Activated CD4-positive, alpha-beta T cell treated with anti-CD3 and anti-CD28 coated beads for 36 hours (primary cell): ENCODE measurements around the gene DAAM2. TPM values are rescaled to one million over a fixed set of nuclear protein-coding genes. Genes with fewer than 3 reads are reported as not detected.

Source experiments
- ATAC-seq: fragments of 200-7000 bp; cut with Tn5 transposase; one replicate; pipeline ENCODE4 v1.10.0; 2021; ENCODE audit warnings: mild to moderate bottlenecking, moderate library complexity
- CTCF ChIA-PET: fragments of 350-600 bp; sonication (Branson Sonifier 250); formaldehyde crosslinking; loops from one replicate; lab custom pipeline; 2021; ENCODE audit warnings: antibody characterized with exemption; lab: Charles Lee
- POLR2A ChIA-PET: fragments of 350-600 bp; sonication (Branson Sonifier 250); formaldehyde crosslinking; loops from one replicate; lab custom pipeline; 2021; ENCODE audit warnings: antibody characterized with exemption, inconsistent platforms; lab: Charles Lee
- DNase-seq: peaks from one replicate; pipeline ENCODE4 v3.0.0-alpha.2; 2020
- H3K27ac Mint-ChIP-seq: one replicate; pipeline ENCODE4 v1.8.0; 2021; ENCODE audit warnings: mixed read lengths
- H3K27me3 Mint-ChIP-seq: one replicate; pipeline ENCODE4 v1.8.0; 2021; ENCODE audit warnings: mixed read lengths
- H3K36me3 Mint-ChIP-seq: one replicate; pipeline ENCODE4 v1.8.0; 2021; ENCODE audit warnings: low read depth, mixed read lengths
- H3K4me1 Mint-ChIP-seq: one replicate; pipeline ENCODE4 v1.8.0; 2021; ENCODE audit warnings: mixed read lengths
- H3K4me3 Mint-ChIP-seq: one replicate; pipeline ENCODE4 v1.8.0; 2021; ENCODE audit warnings: mild to moderate bottlenecking, moderate library complexity, mixed read lengths
- H3K9me3 Mint-ChIP-seq: one replicate; pipeline ENCODE4 v1.8.0; 2021; ENCODE audit warnings: low read depth, mixed read lengths
- intact Hi-C, 2 experiments: fragments of 100-400 bp; cut with DNase I in 1 of 2; cut with micrococcal nuclease in 1 of 2; formaldehyde crosslinking; loops; one replicate each; pipeline versions ENCODE4 v1.14.2 to v1.15.1; 2022 to 2024; cut with DNase I, micrococcal nuclease
- total RNA-seq, 2 experiments: library from RNA; stranded (reverse); gene quantifications; one replicate each; pipeline ENCODE4 v1.2.3, GENCODE V29; 2021

The DAAM2 gene
- total RNA-seq, 2 experiments from 2014 or later, result not detected

DNA sequence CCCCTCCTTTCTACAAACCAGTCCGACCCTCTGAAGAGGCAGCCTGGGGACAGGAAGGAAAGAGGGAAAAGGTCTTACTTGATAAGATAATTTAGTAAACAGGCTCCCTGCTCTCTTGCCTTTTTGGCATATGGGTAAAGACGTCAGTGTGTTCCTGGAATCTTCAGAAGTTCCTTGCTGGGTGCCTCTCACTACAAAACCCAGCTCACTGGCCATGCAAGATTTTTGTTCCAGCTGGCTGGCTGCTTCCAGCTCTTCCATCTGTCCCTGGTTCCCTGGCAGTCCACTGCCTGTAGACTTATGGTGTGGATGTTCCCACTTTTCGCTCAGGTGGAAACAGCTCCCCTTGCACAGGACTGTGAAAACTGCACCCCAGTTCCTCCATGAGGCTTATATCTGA lies 84.7 kb downstream of the DAAM2 start:
- Mint-ChIP-seq H3K27me3 (no peaks in the 10 kb centered on the region), H3K36me3 (no peaks in the 10 kb centered on the region), H3K9me3 (no peaks in the 10 kb centered on the region), H3K27ac (no peak overlapping the region), H3K4me1 (no peaks in the 10 kb centered on the region), H3K4me3 (no peak overlapping the region)
- ChIA-PET CTCF (no interaction called here), POLR2A (no interaction called here)
- intact Hi-C loops, result no loop called here
- DNase-seq, result no peak
- ATAC-seq, result no peak

DNA sequence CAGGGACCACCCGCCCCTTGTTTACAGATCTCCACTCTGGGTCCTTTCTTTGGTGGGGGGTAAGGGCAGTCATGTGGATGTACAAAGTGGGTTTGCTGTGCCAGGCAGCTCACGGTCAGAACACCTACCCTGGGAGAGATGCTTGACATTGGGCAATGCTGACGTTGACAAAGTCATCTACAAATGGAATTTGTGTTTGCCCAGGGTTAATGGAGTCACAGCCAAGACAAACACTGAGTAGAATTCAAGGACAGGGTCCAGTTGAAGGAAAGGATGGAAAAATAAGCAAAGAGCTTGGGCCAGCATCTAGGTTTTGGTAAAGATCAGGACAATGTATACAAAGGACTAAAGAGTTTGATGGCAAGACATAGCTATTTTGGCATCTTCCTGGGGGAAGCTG lies 87.4 kb downstream of the DAAM2 start:
- intact Hi-C loops, result no loop called here
- no peaks in the 10 kb centered on the region for H3K9me3 Mint-ChIP-seq
- DNase-seq (no peak), ATAC-seq (no peak)
- peaks cover 2% of the 10 kb centered on the region for H3K27me3 Mint-ChIP-seq
- H3K4me1 Mint-ChIP-seq, result no peaks in the 10 kb centered on the region
- ChIA-PET POLR2A (no interaction called here), CTCF (interaction anchor here (1.5 kb wide), 2 partner anchors 14 to 16 kb away, joined by 5 to 6 read pairs; no protein-coding TSS in a partner anchor)
- no peaks in the 10 kb centered on the region for H3K36me3 Mint-ChIP-seq
- H3K27ac Mint-ChIP-seq, result no peak overlapping the region
- H3K4me3 Mint-ChIP-seq, result no peak overlapping the region

DNA sequence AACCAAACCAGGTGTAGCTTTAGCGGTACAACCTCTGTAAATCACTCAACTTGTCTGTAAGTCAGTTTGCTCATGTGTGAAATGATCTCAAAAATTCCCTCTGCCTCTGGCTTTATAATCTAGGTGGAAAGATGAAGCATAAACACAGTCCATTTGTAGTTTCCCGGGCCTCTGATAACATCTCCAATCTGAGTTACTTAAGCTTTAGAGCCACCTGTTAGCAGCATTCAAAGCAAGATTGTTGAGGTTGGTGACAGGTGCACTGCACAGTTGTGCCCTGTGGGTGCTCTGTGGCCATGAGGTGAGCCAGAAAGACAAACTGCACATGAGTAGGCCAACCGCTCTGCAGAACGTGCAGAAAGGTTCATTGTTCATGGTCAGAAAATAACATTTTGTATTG lies 88.4 kb downstream of the DAAM2 start:
- Mint-ChIP-seq H3K9me3 (no peaks in the 10 kb centered on the region), H3K27ac (no peak overlapping the region), H3K4me3 (no peak overlapping the region), H3K36me3 (no peaks in the 10 kb centered on the region), H3K27me3 (peaks cover 2% of the 10 kb centered on the region), H3K4me1 (no peaks in the 10 kb centered on the region)
- intact Hi-C loops, result no loop called here
- CTCF ChIA-PET, result interaction anchor here (0.6 to 1.5 kb wide), 3 partner anchors 9 to 15 kb away, joined by 4 to 6 read pairs (median 5); no protein-coding TSS in a partner anchor
- ATAC-seq (no peak), DNase-seq (no peak)
- POLR2A ChIA-PET, result no interaction called here

DNA sequence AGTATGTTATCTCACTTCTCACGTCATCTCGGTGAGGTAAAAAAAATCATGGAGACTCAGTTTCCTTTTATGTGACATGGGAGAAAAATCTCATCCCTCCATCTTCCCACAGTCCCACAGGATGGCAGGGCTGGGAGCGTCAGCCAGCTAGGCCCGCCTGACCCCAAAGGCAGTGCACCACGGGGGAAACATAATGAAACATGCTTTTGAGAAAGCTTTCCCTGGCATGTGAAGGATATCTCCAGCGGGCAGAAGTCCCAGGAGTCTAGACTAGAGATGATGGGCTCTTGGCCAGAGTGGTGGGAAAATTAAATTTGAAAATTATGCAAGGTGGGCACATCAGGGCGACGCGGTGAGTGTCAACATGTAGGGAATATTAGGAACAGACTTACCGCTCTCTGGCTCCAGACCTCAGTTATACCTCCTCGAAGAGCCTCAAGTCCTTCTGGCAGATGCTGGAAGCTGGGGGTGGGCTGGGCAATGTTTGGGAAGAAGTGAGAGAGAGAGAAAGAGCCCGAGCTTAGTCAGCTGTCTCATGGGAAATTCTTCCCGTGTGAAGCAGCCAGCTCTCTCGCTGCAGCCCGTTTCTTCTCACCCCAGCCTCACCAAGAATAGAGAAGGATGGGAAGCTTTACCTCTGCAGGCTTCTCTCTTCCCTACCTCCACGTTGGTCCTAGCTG lies 89.8 kb downstream of the DAAM2 start:
- H3K36me3 Mint-ChIP-seq, result no peaks in the 10 kb centered on the region
- ATAC-seq, result no peak
- POLR2A ChIA-PET, result no interaction called here
- no peak overlapping the region for H3K4me3 Mint-ChIP-seq
- no peak overlapping the region for H3K27ac Mint-ChIP-seq
- intact Hi-C loops, result no loop called here
- peaks cover 2% of the 10 kb centered on the region for H3K27me3 Mint-ChIP-seq
- no peaks in the 10 kb centered on the region for H3K9me3 Mint-ChIP-seq
- CTCF ChIA-PET, result no interaction called here
- DNase-seq, result no peak
- H3K4me1 Mint-ChIP-seq, result no peaks in the 10 kb centered on the region

DNA sequence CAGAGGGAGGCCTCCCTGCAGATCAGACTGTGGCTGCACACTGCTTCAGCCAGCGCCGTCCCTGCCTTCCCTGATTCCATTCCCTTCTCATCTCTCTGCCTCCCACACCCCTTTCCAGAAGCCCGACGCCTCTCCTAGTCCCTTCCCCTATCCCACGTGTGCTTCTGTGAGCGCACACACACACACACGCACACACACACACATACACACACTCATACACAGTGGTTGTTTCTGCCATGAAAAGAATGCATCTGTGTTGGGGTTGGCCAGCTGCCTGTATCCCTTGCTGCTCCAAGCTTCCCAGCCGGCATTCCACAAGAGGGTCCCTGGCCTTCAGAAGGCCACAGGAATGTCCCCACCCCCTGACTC lies 90.3 kb downstream of the DAAM2 start:
- POLR2A ChIA-PET, result no interaction called here
- Mint-ChIP-seq H3K4me3 (no peak overlapping the region), H3K27ac (no peak overlapping the region), H3K36me3 (no peaks in the 10 kb centered on the region), H3K4me1 (no peaks in the 10 kb centered on the region), H3K27me3 (peaks cover 2% of the 10 kb centered on the region), H3K9me3 (no peaks in the 10 kb centered on the region)
- ATAC-seq (no peak), DNase-seq (no peak)
- CTCF ChIA-PET, result no interaction called here
- intact Hi-C loops, result no loop called here

DNA sequence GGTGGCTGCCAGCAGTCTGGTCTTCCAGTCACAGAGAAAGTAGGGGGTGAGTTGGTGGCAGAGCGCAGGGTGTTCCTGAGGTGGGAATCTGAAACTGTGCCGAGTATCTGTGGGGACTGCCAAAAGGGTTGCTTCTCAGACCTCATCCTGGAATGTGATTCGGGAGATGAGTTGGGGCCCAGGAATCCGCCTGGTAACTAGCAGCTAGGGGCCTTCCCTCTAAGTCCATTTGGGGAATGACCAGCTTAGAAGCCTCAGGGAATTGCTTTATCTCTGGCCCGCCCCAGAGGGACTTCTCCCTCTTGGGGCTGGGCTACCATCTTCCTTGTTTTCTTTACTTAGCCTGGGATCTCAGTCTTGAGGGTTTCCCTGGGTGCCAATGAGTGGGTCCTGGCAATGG lies 92.5 kb downstream of the DAAM2 start:
- no peak overlapping the region for H3K4me3 Mint-ChIP-seq
- no peaks in the 10 kb centered on the region for H3K36me3 Mint-ChIP-seq
- H3K9me3 Mint-ChIP-seq, result no peaks in the 10 kb centered on the region
- POLR2A ChIA-PET, result no interaction called here
- DNase-seq (no peak), ATAC-seq (no peak)
- no peaks in the 10 kb centered on the region for H3K4me1 Mint-ChIP-seq
- H3K27me3 Mint-ChIP-seq, result peaks cover 2% of the 10 kb centered on the region
- CTCF ChIA-PET, result interaction anchor here (0.7 kb wide), 1 partner anchor 10 kb away, joined by 3 read pairs; no protein-coding TSS in a partner anchor
- intact Hi-C loops, result no loop called here
- no peak overlapping the region for H3K27ac Mint-ChIP-seq

DNA sequence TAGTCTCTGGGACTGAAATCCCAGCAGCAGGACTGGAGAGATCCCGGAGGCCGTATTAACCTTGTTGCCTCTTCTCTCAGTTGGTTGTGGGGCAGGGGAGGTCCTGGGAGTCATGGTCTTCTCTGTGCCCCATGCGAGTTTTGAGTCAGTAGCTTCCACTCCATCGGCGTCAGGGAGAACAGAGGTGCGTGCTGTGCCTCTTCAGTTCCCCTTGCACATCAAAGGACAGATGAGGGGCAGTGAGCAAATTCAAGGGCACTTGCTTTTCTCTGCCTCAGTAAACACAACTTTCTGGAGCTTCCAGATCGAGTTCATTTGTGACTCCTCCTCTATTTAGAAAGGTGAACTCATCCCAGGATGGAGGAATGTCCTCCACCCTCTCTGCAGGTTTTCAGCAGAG lies 93.5 kb downstream of the DAAM2 start:
- intact Hi-C loops, result no loop called here
- ChIA-PET CTCF (no interaction called here), POLR2A (no interaction called here)
- Mint-ChIP-seq H3K9me3 (no peaks in the 10 kb centered on the region), H3K4me1 (no peaks in the 10 kb centered on the region), H3K27ac (no peak overlapping the region), H3K36me3 (no peaks in the 10 kb centered on the region), H3K27me3 (peaks cover 2% of the 10 kb centered on the region), H3K4me3 (no peak overlapping the region)
- no peak for DNase-seq
- ATAC-seq, result no peak

DNA sequence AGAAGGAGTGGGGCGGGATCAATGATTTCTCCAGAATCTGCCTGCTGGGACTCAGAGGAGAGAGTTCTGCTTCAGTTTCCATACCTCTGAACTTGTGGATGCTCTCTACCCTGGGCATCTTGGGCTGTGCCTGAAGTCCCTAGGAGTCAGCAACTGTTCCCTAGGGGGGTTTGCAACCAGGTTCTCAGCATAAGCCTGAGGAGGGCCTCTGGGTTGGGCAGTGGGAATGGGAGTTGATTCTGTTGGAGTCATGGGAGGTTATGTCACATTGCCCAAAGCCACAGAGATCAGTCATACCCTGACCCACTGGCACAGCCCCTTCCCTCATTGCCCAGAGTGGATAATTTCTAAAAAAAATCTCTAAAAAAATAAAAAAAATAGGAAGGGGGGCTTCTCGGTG lies 94.7 kb downstream of the DAAM2 start:
- H3K4me1 Mint-ChIP-seq, result no peaks in the 10 kb centered on the region
- H3K27ac Mint-ChIP-seq, result no peak overlapping the region
- no peaks in the 10 kb centered on the region for H3K9me3 Mint-ChIP-seq
- ATAC-seq (no peak), DNase-seq (no peak)
- H3K4me3 Mint-ChIP-seq, result no peak overlapping the region
- H3K36me3 Mint-ChIP-seq, result no peaks in the 10 kb centered on the region
- ChIA-PET CTCF (no interaction called here), POLR2A (no interaction called here)
- intact Hi-C loops, result no loop called here
- peaks cover 2% of the 10 kb centered on the region for H3K27me3 Mint-ChIP-seq

DNA sequence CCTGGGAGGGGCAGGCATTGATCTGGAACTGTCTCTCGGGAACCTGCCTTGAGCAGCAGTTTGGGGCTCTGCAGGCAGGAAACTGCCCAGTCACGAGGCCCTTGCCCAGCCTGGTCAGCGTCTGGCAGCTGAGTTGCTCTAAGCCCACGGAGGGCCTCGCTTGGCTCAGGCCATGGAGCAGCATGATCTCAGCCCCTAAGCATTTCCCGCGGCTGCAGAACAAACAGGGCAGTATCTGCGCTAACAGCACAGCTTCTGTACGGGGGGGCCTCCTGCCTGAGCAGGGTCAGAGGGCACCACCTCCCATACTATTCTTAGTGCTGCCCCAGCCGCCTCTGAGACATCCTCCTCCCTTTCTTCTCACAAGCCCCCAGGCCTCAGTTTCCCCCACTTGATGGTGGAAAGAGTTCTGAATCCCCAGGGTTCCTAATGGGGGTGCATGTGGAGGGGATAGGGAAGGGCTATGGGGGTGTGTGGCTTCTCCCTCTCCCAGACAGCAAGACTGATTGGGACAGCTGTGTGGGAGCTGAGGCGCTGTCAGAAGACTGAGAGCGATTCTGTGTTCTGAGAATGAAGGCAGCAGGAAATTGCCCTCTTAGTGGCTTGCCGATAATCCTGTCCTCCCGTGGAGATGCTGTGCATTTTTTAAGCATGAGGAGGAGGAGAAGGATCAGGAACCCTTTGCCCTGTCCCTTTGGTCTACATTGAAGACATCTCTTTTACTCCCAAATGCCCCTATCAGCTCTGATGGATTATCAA lies 95.7 kb downstream of the DAAM2 start:
- intact Hi-C loops, result no loop called here
- H3K4me1 Mint-ChIP-seq, result no peaks in the 10 kb centered on the region
- ATAC-seq, result no peak
- no peaks in the 10 kb centered on the region for H3K36me3 Mint-ChIP-seq
- no peak overlapping the region for H3K27ac Mint-ChIP-seq
- H3K9me3 Mint-ChIP-seq, result no peaks in the 10 kb centered on the region
- POLR2A ChIA-PET, result no interaction called here
- H3K27me3 Mint-ChIP-seq, result peaks cover 2% of the 10 kb centered on the region
- DNase-seq, result no peak
- H3K4me3 Mint-ChIP-seq, result no peak overlapping the region
- CTCF ChIA-PET, result interaction anchor here (0.6 to 0.7 kb wide), 2 partner anchors 22 to 54 kb away, joined by 3 read pairs; no protein-coding TSS in a partner anchor

DNA sequence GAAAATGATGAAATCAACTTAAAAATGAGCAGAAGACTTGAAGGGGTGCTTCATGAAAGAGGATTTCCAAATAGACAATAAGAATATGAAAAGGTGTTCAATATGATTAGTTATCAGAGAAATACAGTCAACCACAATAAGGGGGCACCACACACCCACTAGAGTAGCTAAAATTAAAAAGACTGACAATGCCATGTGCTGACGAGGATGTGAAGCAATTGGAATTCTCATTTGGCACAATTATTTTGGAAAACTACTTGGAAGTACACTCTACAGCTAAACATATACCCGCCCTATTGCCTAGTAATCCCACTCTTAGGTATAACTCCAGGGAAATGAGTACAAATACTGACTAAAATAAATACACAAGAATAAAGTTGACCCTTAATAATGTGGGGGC lies 97.1 kb downstream of the DAAM2 start:
- ATAC-seq (no peak), DNase-seq (no peak)
- Mint-ChIP-seq H3K4me1 (no peaks in the 10 kb centered on the region), H3K4me3 (no peak overlapping the region), H3K9me3 (no peaks in the 10 kb centered on the region), H3K27me3 (peaks cover 2% of the 10 kb centered on the region), H3K27ac (no peak overlapping the region), H3K36me3 (no peaks in the 10 kb centered on the region)
- intact Hi-C loops, result no loop called here
- POLR2A ChIA-PET, result no interaction called here
- CTCF ChIA-PET, result interaction anchor here (0.6 kb wide), 2 partner anchors 196 to 721 kb away, joined by 3 to 4 read pairs; no protein-coding TSS in a partner anchor

DNA sequence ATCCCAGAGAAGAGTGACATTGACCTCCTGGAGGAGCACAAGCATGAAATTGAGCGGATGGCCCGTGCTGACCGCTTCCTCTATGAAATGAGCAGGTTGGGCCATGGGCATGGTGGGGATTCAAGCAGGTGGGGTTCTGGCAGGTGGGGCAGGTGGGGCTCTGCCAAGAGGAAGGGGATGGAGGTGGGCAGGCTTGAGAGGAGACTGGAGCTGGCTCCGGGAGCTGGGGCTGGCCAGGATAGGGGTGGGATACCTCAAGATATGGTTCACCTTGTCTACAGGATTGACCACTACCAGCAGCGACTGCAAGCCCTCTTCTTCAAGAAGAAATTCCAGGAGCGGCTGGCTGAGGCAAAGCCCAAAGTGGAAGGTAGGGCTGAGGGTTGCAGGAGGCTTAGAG lies 99.2 kb downstream of the DAAM2 start:
- Mint-ChIP-seq H3K4me1 (no peaks in the 10 kb centered on the region), H3K27me3 (peaks cover 2% of the 10 kb centered on the region), H3K4me3 (no peak overlapping the region), H3K27ac (no peak overlapping the region), H3K9me3 (no peaks in the 10 kb centered on the region), H3K36me3 (no peaks in the 10 kb centered on the region)
- DNase-seq (no peak), ATAC-seq (no peak)
- intact Hi-C loops, result loop anchor here in 1 of 2 experiments (10.0 kb wide), 1 partner anchor 547 kb away; no protein-coding TSS in a partner anchor
- ChIA-PET CTCF (interaction anchor here (1.1 kb wide), 1 partner anchor 8 kb away, joined by 3 read pairs; no protein-coding TSS in a partner anchor), POLR2A (interaction anchor here (0.6 to 0.7 kb wide), 2 partner anchors 599 to 1440 kb away, joined by 3 to 4 read pairs; no protein-coding TSS in a partner anchor)
